Left cardiac atrium (tissue), 4 donors: Measurements from ENCODE around the gene TMPRSS6. TPM values are rescaled to one million over a fixed set of nuclear protein-coding genes. Genes with fewer than 3 reads are reported as not detected.

ENCODE experiments used
- ATAC-seq, 2 donors: fragments of 200-7000 bp; cut with Tn5 transposase; one replicate each; pipeline ENCODE4 v1.9.1; 2020; ENCODE audit warnings: mild to moderate bottlenecking in 2 of 2, moderate library complexity in 2 of 2
- DNase-seq: peaks from one replicate; pipeline ENCODE4 v3.0.0-alpha.2; 2020
- intact Hi-C, 2 donors: fragments of 100-400 bp; cut with DNase I; formaldehyde crosslinking; loops; one replicate each; pipeline versions ENCODE4 v1.14.1 to v1.15.1; 2022 to 2023
- total RNA-seq, 2 donors: library from RNA; stranded (reverse); fragmentation: NEBNext Ultra II Directional; extraction: Animal tissue kit (Norgen Biotek cat#: 25700); gene quantifications; one replicate each; pipeline ENCODE4 v1.2.1, GENCODE V29; 2021
- donor health status: DM: no; HTN: yes; CAD: no.
- donor health status: DM: no; HTN: yes; CAD: no; lungs with severe emphysema.
- donor health status: DM: yes; HTN: yes; CAD: no.
- donor health status: Dilated cardiomyopathy.

TMPRSS6 gene
- total RNA-seq, 2 donors from 2014 or later: not detected

GRCh38 chr22:37059876-37060449 is 49.5 kb downstream of the TMPRSS6 start:
- DNase-seq (no peak), ATAC-seq (no peak)
- intact Hi-C loops: no loop called here

GRCh38 chr22:37058917-37059701 is 50.4 kb downstream of the TMPRSS6 start:
- no peak for ATAC-seq
- no peak for DNase-seq
- intact Hi-C loops: no loop called here

GRCh38 chr22:37057796-37058510 is 51.6 kb downstream of the TMPRSS6 start:
- DNase-seq: no peak
- no peak for ATAC-seq
- intact Hi-C loops: no loop called here

DNA sequence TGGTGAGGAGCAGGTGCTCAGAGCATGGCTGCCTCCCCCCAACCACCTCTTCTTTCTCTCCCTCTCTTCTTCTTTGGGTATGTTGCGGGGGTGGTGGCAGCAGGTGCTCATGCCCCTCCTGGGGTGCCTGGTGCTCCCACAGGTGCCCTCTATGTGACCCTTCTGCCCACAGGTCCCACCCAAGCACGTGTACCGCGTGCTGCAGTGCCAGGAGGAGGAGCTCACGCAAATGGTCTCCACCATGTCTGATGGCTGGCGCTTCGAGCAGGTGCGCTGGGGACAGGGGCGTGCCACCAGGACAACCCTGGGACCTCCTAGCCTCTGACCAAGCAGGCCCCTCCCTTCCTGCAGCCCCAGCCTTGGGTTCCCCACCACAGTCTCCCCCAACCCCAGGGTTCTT is 52.3 kb downstream of the TMPRSS6 start:
- no peak for DNase-seq
- ATAC-seq: no peak
- intact Hi-C loops: no loop called here

DNA sequence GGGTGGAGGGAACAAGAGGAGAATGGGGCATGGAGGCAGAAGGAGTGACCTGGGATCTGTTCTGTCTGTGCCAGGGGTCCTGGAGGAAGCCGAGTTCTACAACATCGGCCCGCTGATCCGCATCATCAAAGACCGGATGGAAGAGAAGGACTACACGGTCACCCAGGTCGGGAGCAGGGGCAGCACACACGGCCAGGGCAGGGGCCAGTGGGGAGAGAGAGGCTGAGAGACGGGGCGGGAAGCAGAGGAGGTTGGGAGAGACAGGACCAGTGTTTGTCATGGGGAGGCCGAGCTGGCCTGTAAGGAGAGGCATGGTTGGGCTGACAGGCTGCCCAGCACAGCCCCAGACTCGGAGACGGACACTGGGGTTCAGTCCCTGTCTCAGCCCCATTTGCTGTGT is 53.3 kb downstream of the TMPRSS6 start:
- DNase-seq (no peak), ATAC-seq (no peak)
- intact Hi-C loops: no loop called here

DNA sequence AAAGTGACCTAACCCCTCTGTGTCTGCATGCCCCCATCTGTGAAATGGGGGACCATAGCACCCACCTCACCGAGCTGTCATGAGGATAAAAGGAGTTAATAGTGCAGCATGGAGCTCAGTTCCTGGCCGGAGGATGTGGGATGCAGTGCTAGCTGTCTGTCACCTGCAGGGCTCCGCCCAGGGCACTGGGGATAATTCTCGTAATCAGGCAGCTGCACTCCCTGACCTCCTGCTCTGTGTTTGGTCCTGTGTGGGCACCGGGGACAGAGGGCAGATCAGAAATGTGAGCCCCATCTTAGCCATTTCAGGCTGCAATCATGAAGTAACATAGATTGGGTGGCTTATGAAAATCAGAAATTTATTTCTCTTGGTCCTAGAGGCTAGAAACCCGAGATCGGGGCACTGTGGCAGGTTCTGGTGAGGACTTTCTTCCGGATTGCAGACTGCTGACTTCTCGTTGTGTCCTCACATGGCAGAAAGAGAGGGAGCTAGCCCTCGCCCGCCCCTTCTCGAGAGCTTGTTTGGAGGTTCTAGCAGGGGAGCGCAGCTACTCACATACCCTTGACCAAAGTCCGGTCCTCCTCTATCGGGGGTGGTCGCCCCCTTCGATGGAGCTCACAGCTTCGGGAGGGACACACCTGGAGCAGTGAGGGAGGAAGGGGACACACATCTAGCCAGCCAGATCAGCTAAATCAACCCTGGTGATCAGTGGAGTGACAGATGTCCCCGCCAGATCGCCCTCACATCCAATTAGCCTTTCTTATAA is 54.7 kb downstream of the TMPRSS6 start:
- intact Hi-C loops: no loop called here
- no peak for DNase-seq
- ATAC-seq: no peak

GRCh38 chr22:37054056-37054395 is 55.5 kb downstream of the TMPRSS6 start:
- ATAC-seq: no peak
- no peak for DNase-seq
- intact Hi-C loops: no loop called here

DNA sequence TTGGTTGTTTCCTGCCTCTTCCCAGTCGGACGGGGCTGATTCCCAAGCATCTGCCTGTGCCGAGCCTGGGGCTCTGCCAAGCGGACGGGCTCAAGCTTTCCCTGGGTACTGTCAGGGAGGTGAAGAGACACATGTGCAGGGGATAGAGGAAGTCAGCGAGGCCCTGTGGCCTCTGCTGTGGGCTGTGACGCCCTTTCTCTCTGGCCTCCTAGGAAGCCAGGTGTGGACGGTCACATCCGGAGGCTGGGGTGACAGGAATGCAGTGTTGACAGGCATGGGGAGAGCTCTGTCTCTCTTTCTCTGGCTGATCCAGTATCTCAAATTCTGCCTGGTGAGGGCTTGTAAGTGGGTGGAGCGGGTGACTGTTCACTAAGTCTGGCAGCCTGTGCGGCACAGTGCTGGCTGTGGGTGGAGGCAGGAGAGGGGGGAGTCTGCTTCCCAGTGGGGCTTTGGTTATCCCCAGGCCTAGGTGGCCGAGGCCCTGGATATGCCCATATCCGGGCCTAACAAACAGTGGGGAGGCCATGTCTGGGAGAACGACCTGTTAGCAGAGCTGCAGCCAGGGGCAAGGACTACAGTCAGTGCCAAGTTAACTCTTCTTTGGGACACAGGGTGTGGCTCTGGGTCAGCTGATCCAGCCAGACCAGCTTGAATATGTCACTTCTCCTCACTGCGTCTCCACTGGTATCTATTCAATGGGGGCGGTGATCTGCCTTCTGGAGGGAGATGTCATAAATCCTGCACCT is 56.0 kb downstream of the TMPRSS6 start:
- intact Hi-C loops: no loop called here
- ATAC-seq (peak; percentile 55 to 56), DNase-seq (peak; percentile 43)

DNA sequence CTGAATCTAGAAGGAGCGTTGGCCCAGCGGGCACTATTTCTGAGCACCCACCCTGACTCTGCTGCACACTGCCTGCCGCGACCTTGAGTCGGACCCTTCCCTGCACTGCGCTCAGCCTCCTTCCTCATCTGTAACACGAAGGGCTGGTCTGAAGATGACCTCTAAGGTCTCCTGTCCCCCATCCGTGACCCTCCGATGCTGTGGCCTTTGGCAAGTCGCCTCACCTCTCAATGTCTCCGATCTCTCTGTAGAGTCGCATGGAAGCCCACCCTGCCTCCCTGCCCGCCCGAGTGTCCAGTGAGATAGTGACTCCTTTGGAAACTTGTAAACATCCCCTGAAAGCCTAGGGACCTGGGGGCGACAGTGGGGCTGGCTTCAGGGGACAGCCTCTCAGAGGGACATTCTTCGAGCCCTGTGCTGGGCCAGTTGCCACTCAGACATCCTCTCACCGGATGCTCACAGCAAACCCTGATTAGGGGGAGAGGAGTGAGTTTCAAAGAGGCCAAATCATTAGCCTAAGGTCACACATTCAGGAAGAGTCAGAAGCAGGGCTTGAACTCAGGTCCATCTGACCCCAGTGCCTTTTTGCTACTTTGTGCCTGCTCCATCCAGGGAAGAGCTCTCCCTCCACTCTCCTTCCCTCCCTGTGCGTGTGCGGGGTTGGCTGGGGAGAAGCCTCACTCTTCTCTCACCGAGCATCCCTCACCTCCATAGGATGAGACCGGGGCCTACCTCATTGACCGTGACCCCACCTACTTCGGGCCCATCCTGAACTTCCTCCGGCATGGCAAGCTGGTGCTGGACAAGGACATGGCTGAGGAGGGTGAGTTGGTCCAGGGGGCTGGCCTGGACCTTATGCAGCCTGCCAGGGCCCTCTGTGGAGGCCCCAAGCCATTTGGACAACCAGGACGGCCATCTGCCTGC is 56.9 kb downstream of the TMPRSS6 start:
- intact Hi-C loops: no loop called here
- ATAC-seq: no peak
- DNase-seq: no peak

GRCh38 chr22:37051391-37052385 is 57.8 kb downstream of the TMPRSS6 start, which contains the start of gene KCTD17:
Gene KCTD17 (plus strand): TSS chr22:37051742. CDS start chr22:37051761, 19 bp downstream.
- DNase-seq (peak; percentile 86), ATAC-seq (peak; percentile 92 to 93)
- intact Hi-C loops: no loop called here

- no peak for ATAC-seq
- DNase-seq: no peak
- intact Hi-C loops: no loop called here
These were observed 58.6 kb downstream of the TMPRSS6 start for GRCh38 chr22:37050913-37051312.

DNA sequence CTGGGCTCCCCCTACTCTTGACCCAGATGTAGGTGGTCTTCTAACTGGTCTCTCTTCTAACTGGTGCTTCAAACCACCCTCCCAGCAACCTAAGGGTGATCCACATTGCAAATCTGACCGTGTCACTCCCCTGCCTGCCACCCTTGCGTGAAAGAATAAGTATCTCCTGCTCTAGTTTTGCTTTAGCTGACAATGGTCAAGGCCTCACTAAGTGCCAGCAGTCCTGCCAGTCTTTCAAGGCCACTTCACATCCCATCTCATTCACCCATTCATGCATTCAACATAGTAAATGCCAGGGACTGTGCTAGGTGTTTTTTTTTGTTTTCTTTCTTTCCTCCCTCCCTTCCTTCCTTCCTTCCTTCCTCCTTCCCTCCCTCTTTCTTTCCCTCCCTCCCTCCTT is 60.3 kb downstream of the TMPRSS6 start:
- no peak for ATAC-seq
- intact Hi-C loops: loop anchor here in 1 of 2 donors (10.0 kb wide), 1 partner anchor 264 kb away; no protein-coding TSS in a partner anchor

GRCh38 chr22:37048133-37048532 is 61.4 kb downstream of the TMPRSS6 start:
- ATAC-seq (no peak), DNase-seq (no peak)
- intact Hi-C loops: loop anchor here in 1 of 2 donors (10.0 kb wide), 1 partner anchor 263 kb away; no protein-coding TSS in a partner anchor

More for the DNA sequence above, 60.3 kb downstream of the TMPRSS6 start:
- DNase-seq: no peak

DNA sequence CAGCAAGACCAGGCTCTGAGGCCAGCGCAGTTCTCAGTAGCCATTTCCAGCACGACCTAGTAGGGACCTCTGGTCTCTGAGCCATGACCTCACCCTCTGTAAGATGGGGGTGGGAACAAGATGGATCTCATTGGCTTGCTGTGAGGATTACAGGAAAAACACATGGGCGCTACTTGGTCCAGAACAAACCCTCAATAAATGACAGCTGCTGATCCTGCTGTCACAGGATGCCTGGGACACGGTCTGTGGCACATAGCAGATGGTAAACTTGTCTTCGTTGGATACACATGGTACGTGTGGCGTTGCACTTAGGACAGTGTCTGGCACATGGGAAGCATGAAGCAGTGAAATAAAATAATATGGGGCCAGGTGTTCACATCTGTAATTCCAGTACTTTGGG is 62.5 kb downstream of the TMPRSS6 start:
- intact Hi-C loops: loop anchor here in 1 of 2 donors (10.0 kb wide), 1 partner anchor 262 kb away; no protein-coding TSS in a partner anchor
- ATAC-seq: no peak
- DNase-seq: no peak

DNA sequence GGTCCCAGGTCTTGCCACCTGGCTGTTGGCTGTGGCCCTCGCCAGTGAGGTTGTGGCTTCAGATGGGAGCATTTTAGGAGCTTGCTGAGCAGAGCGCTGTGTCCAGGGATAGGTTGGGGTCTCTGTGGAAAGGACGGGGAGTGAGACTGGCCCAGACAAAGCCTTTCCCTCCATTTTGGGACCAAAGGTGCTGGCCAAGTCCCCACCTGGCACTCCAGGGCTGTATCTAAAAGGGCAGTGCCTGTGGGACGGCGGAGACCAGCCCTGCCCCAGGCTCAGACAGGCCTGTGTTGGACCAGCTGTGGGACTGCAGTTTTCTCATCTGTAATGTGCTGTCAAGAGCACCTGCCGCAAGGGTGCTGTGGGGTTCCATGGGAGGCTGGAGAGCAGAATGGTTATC is 62.9 kb downstream of the TMPRSS6 start:
- ATAC-seq: no peak

GRCh38 chr22:37045958-37046357 is 63.6 kb downstream of the TMPRSS6 start:
- ATAC-seq: no peak
- DNase-seq: no peak
- intact Hi-C loops: loop anchor here (2.0 to 10.0 kb wide), 2 partner anchors 173 to 261 kb away; no protein-coding TSS in a partner anchor

More for the DNA sequence above, 62.9 kb downstream of the TMPRSS6 start:
- intact Hi-C loops: loop anchor here in 1 of 2 donors (10.0 kb wide), 1 partner anchor 262 kb away; no protein-coding TSS in a partner anchor
- DNase-seq: no peak
